22Rv1 (cell line): ENCODE measurements around the gene LGR5.
A peak's percentile ranks its signal among the peaks of the same experiment; 100 is the strongest.

ENCODE experiments used
- H3K27ac ChIP-seq: fragments of 450-650 bp; 2 replicates; pipeline ENCODE4 v1.5.1; 2017
- CTCF ChIP-seq: fragments of 450-650 bp; IDR thresholded peaks from 2 replicates; pipeline ENCODE4 v1.5.1; 2017; ENCODE audit warnings: mild to moderate bottlenecking
- ZFX ChIP-seq: fragments of 450-650 bp; IDR thresholded peaks from 2 replicates; pipeline ENCODE4 v1.6.1; 2017; ENCODE audit warnings: antibody characterized with exemption, borderline replicate concordance

LGR5 gene

GRCh38 chr12:71607494-71608330 lies 168.1 kb downstream of the LGR5 start:
- H3K27ac ChIP-seq: no peak overlapping the region
- TF ChIP-seq CTCF (no peak), ZFX (no peak)

GRCh38 chr12:71610031-71610795 lies 170.6 kb downstream of the LGR5 start:
- H3K27ac ChIP-seq: no peak overlapping the region
- no peak for TF ChIP-seq ZFX
- no peak for TF ChIP-seq CTCF

GRCh38 chr12:71621938-71622337 lies 182.3 kb downstream of the LGR5 start:
- H3K27ac ChIP-seq: no peak overlapping the region
- TF ChIP-seq CTCF (no peak), ZFX (no peak)

GRCh38 chr12:71625476-71625875 lies 185.9 kb downstream of the LGR5 start:
- no peak overlapping the region for H3K27ac ChIP-seq
- TF ChIP-seq CTCF (no peak), ZFX (no peak)

GRCh38 chr12:71626098-71626497 lies 186.5 kb downstream of the LGR5 start:
- 0 out of 2 replicates have a peak overlapping the region, but pooled peaks have one; percentile 37 for H3K27ac ChIP-seq
- TF ChIP-seq CTCF (no peak), ZFX (no peak)

- peak overlapping the region; percentile 37; the same call in 1 of the 2 replicates for H3K27ac ChIP-seq
These were observed 187.2 kb downstream of the LGR5 start for GRCh38 chr12:71626768-71627167.

More at GRCh38 chr12:71626768-71627167, 187.2 kb downstream of the LGR5 start:
- TF ChIP-seq ZFX (no peak), CTCF (no peak)
